Mesothelial cell of epicardium (in vitro differentiated cells): ENCODE measurements around the gene CNTROB. TPM values are rescaled to one million over a fixed set of nuclear protein-coding genes. Genes with fewer than 3 reads are reported as not detected.

Experiments used
- DNase-seq, 2 experiments: peaks; one replicate each; pipeline ENCODE4 v3.0.0; 2021; ENCODE audit warnings: low spot score in 2 of 2; ENCODE audit not compliant: unreplicated experiment in 2 of 2
- H3K27ac Mint-ChIP-seq: 2 replicates; pipeline ENCODE4 v1.8.0; 2021; ENCODE audit warnings: mixed read lengths
- H3K27me3 Mint-ChIP-seq: 2 replicates; pipeline ENCODE4 v1.8.0; 2021; ENCODE audit warnings: low read depth, mixed read lengths
- H3K36me3 Mint-ChIP-seq: 2 replicates; pipeline ENCODE4 v1.8.0; 2021; ENCODE audit warnings: mixed read lengths
- H3K4me1 Mint-ChIP-seq: 2 replicates; pipeline ENCODE4 v1.8.0; 2021; ENCODE audit warnings: mixed read lengths
- H3K4me3 Mint-ChIP-seq: 2 replicates; pipeline ENCODE4 v1.8.0; 2021; ENCODE audit warnings: mild to moderate bottlenecking, moderate library complexity, mixed read lengths
- H3K9me3 Mint-ChIP-seq: 2 replicates; pipeline ENCODE4 v1.8.0; 2021; ENCODE audit warnings: mixed read lengths
- total RNA-seq: library from RNA; stranded (reverse); gene quantifications from 3 replicates; pipeline ENCODE4 v1.2.1, GENCODE V29; 2021
- TF ChIP-seq, protein P1 (sequence below): fragments of 200-600 bp; sonication (generic); IDR thresholded peaks from one replicate; pipeline ENCODE4 v1.5.0; 2021; ENCODE audit warnings: antibody characterized with exemption; ENCODE audit not compliant: unreplicated experiment

CNTROB gene
- total RNA-seq, 1 donor from 2014 or later, result 51.5 TPM

DNA sequence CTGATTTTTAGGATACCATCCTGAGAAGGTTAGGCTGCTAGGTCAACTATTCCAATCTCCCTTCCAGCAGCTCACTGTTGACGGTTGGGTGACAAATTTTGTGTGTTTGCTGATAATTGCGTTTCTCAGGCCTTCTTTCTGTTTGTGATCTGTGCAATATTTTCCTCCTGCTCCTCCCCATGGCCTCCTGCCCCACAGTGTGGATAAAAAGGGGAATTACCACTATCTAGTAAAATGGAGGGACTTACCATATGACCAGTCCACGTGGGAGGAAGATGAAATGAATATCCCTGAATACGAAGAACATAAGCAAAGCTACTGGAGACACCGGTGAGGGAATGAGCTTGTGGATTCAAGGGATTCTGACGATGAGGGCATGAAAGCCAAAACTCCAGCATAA lies 34.2 kb upstream of the CNTROB start:
- H3K4me3 Mint-ChIP-seq, result no peak overlapping the region
- TF ChIP-seq, protein P1, sequence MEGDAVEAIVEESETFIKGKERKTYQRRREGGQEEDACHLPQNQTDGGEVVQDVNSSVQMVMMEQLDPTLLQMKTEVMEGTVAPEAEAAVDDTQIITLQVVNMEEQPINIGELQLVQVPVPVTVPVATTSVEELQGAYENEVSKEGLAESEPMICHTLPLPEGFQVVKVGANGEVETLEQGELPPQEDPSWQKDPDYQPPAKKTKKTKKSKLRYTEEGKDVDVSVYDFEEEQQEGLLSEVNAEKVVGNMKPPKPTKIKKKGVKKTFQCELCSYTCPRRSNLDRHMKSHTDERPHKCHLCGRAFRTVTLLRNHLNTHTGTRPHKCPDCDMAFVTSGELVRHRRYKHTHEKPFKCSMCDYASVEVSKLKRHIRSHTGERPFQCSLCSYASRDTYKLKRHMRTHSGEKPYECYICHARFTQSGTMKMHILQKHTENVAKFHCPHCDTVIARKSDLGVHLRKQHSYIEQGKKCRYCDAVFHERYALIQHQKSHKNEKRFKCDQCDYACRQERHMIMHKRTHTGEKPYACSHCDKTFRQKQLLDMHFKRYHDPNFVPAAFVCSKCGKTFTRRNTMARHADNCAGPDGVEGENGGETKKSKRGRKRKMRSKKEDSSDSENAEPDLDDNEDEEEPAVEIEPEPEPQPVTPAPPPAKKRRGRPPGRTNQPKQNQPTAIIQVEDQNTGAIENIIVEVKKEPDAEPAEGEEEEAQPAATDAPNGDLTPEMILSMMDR, result no peak
- peak overlapping the region; percentile 19 for H3K27ac Mint-ChIP-seq
- peaks cover 67% of the 10 kb centered on the region for H3K36me3 Mint-ChIP-seq
- no peak for DNase-seq
- H3K4me1 Mint-ChIP-seq, result no peaks in the 10 kb centered on the region
- H3K27me3 Mint-ChIP-seq, result no peaks in the 10 kb centered on the region
- no peaks in the 10 kb centered on the region for H3K9me3 Mint-ChIP-seq

DNA sequence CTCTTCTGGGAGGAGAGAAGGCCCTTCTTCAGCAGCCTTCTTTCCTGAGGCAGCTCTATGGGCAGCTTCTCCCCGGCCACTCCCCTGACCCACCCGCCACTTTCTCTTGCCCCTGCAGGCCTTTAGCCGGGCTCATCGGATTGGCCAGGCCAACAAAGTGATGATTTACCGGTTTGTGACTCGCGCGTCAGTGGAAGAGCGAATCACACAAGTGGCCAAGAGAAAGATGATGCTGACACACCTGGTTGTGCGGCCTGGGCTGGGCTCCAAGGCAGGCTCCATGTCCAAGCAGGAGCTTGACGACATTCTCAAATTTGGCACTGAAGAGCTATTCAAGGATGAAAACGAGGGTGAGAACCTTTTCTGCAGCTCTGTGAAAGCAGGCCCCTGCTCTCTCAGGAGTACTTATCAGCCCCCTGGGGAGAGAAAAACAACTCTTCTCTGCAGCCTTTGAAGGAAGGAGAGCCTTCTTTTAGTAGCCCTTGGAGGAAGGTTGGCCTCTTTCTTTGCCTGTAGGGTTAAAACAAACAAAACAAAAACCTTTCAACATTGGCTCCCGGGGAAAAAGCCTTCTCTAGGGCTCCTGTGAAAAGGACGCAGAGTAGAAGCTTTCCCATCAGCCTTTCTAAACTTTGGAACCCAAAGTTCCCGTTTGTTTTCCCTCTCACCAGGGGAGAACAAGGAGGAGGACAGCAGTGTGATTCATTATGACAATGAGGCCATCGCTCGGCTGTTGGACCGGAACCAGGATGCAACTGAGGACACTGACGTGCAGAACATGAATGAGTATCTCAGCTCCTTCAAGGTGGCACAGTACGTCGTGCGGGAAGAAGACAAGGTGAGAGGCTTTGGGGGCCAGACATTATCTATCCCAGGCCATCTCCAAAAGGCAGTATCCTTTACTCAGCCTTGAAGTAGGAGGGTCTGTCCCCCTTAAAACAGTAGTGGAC lies 28.6 kb upstream of the CNTROB start:
- Mint-ChIP-seq H3K27ac (no peak overlapping the region), H3K27me3 (no peaks in the 10 kb centered on the region), H3K4me1 (no peaks in the 10 kb centered on the region), H3K4me3 (no peak overlapping the region), H3K9me3 (no peaks in the 10 kb centered on the region), H3K36me3 (peaks cover 69% of the 10 kb centered on the region)
- TF ChIP-seq, protein P1, result no peak
- no peak for DNase-seq

DNA sequence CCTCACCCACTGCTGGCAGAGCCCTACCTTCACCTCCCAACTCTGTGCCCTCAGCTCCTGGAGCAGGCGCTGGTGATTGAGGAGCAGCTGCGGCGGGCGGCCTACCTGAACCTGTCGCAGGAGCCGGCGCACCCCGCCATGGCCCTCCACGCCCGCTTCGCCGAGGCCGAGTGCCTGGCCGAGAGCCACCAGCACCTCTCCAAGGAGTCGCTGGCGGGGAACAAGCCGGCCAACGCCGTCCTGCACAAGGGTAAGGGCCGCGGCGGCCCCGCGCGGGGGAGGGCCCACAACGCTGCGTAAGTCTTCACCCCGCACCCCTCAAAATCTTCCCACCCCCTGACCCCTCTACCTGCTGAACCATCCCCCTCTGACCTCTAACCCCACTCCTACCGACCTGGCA lies 22.9 kb upstream of the CNTROB start:
- no peaks in the 10 kb centered on the region for H3K27me3 Mint-ChIP-seq
- TF ChIP-seq, protein P1, result no peak
- no peak for DNase-seq
- peaks cover 64% of the 10 kb centered on the region for H3K36me3 Mint-ChIP-seq
- no peak overlapping the region for H3K4me3 Mint-ChIP-seq
- no peaks in the 10 kb centered on the region for H3K9me3 Mint-ChIP-seq
- peaks cover 10% of the 10 kb centered on the region for H3K4me1 Mint-ChIP-seq
- H3K27ac Mint-ChIP-seq, result no peak overlapping the region

DNA sequence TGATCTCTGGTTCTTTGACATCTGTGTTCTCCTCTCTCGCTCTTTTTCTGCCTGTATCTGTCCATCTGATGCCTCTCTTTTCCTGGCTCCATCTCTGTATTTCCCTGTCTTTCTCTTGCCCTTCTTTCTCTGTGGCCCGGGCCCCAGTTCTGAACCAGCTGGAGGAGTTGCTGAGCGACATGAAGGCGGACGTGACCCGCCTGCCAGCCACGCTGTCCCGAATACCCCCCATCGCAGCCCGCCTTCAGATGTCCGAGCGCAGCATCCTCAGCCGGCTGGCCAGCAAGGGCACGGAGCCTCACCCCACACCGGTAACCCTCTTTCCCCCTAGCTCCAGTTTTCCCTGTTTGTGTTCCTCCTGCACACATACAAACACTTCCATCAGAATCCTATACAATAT lies 21.7 kb upstream of the CNTROB start:
- Mint-ChIP-seq H3K4me1 (peaks cover 17% of the 10 kb centered on the region), H3K27ac (no peak overlapping the region), H3K4me3 (no peak overlapping the region), H3K36me3 (peaks cover 54% of the 10 kb centered on the region), H3K27me3 (no peaks in the 10 kb centered on the region), H3K9me3 (no peaks in the 10 kb centered on the region)
- no peak for DNase-seq
- TF ChIP-seq, protein P1, result no peak

DNA sequence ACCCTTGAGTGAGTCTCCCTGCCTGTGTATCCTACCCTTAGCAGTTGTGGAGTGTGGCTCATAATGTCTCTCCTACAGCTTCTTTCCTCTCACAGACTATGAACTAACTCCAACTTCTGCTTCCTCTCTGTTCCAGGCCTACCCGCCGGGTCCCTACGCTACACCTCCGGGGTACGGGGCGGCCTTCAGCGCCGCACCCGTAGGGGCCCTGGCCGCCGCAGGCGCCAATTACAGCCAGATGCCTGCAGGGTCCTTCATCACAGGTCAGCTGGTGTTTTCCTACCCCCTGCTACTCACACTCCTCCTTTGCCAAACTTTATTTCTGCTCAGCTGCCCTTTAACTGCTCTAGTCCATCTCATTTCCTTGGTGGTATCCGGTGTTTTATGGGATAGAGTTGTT lies 21.3 kb upstream of the CNTROB start:
- H3K9me3 Mint-ChIP-seq, result no peaks in the 10 kb centered on the region
- no peak for DNase-seq
- H3K4me3 Mint-ChIP-seq, result no peak overlapping the region
- peaks cover 21% of the 10 kb centered on the region for H3K4me1 Mint-ChIP-seq
- H3K27ac Mint-ChIP-seq, result peak overlapping the region; percentile 4
- no peaks in the 10 kb centered on the region for H3K27me3 Mint-ChIP-seq
- peaks cover 51% of the 10 kb centered on the region for H3K36me3 Mint-ChIP-seq
- TF ChIP-seq, protein P1, result no peak
